ENCODE measurements around the gene BACE2. TPM values are rescaled to one million over a fixed set of nuclear protein-coding genes. Genes with fewer than 3 reads are reported as not detected.

BACE2 gene
- total and polyA plus RNA-seq, 4 donors: 1.7 to 16.7 (median 5.6) TPM

DNA sequence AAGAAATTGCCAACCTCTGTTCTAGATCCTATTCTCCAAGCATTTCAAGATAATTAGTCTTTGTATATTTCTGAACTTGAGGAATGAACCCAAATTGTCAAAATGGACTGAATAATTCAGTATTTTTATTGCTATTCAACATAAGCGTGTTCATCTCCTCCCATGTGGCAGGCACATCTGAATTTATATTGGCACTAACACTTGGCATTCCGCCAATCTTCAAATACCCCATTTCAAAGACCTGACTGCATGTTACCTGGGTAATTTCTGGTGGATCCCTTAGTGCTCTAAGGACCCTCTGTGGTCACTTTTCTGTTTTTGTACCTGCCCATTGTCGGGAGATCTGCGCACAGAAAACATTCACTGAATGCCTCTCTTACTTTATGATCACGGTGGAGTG is 66.6 kb downstream of the BACE2 start:
- Histone ChIP-seq H3K27ac (ENCODE audit: low read depth in 1 of 2, low read length in 2 of 2) (no peak overlapping the region), H3K36me3 (ENCODE audit: control insufficient read depth in 4 of 4, insufficient read depth in 3 of 4, low read depth in 1 of 4, low read length in 3 of 4) (no peaks in the 10 kb centered on the region), H3K27me3 (ENCODE audit: control insufficient read depth in 4 of 4, insufficient read depth in 4 of 4, low read length in 3 of 4) (no peaks in the 10 kb centered on the region), H3K9ac (ENCODE audit: low read depth in 1 of 2, low read length in 2 of 2) (no peak overlapping the region), H3K4me1 (ENCODE audit: control insufficient read depth in 4 of 4, insufficient read depth in 4 of 4, low read length in 3 of 4) (no peaks in the 10 kb centered on the region), H3K9me3 (ENCODE audit: control insufficient read depth in 4 of 4, low read length in 3 of 4) (no peaks in the 10 kb centered on the region), H3K4me3 (ENCODE audit: low read depth in 1 of 3, low read length in 3 of 3) (no peak overlapping the region)
- TF ChIP-seq GABPA (IDR thresholded peaks at IDR 0.05 in 1 of 2, conservative IDR thresholded peaks at IDR 0.05 in 1 of 2) (no peak), TAF1 (conservative IDR thresholded peaks at IDR 0.05) (no peak), HNF4A (conservative IDR thresholded peaks at IDR 0.05) (no peak), FOXA2 (IDR thresholded peaks at IDR 0.05) (no peak), REST (IDR thresholded peaks at IDR 0.05) (no peak), ZBTB33 (IDR thresholded peaks at IDR 0.05) (no peak), FOXA1 (IDR thresholded peaks at IDR 0.05) (no peak), NR2F2 (IDR thresholded peaks at IDR 0.05) (no peak), EGR1 (IDR thresholded peaks at IDR 0.05; ENCODE audit: low read depth in 2 of 2) (no peak), HNF4G (IDR thresholded peaks at IDR 0.05) (no peak), SP1 (IDR thresholded peaks at IDR 0.05) (no peak), YY1 (IDR thresholded peaks at IDR 0.05) (no peak)
- TF ChIP-seq, protein P1, sequence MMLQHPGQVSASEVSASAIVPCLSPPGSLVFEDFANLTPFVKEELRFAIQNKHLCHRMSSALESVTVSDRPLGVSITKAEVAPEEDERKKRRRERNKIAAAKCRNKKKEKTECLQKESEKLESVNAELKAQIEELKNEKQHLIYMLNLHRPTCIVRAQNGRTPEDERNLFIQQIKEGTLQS (IDR thresholded peaks at IDR 0.05): no peak
- TF ChIP-seq, protein P2, sequence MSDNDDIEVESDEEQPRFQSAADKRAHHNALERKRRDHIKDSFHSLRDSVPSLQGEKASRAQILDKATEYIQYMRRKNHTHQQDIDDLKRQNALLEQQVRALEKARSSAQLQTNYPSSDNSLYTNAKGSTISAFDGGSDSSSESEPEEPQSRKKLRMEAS (IDR thresholded peaks at IDR 0.05): no peak
- DNase-seq (ENCODE audit: low spot score): no peak
- WGBS: 69% methylated on average over 5 of the region's 5 CpGs

- 46% methylated on average over 3 of the region's 3 CpGs for WGBS
- H3K36me3 ChIP-seq (ENCODE audit: control insufficient read depth in 4 of 4, insufficient read depth in 3 of 4, low read depth in 1 of 4, low read length in 3 of 4): no peaks in the 10 kb centered on the region
- no peaks in the 10 kb centered on the region for H3K9me3 ChIP-seq (ENCODE audit: control insufficient read depth in 4 of 4, low read length in 3 of 4)
- TF ChIP-seq SP1 (IDR thresholded peaks at IDR 0.05): no peak
- no peak for TF ChIP-seq EGR1 (IDR thresholded peaks at IDR 0.05; ENCODE audit: low read depth in 2 of 2)
- TF ChIP-seq REST (IDR thresholded peaks at IDR 0.05): no peak
- TF ChIP-seq HNF4G (IDR thresholded peaks at IDR 0.05): no peak
- no peak for TF ChIP-seq JUND (IDR thresholded peaks at IDR 0.05)
- TF ChIP-seq FOXA1 (IDR thresholded peaks at IDR 0.05): no peak
- TF ChIP-seq, protein P3, sequence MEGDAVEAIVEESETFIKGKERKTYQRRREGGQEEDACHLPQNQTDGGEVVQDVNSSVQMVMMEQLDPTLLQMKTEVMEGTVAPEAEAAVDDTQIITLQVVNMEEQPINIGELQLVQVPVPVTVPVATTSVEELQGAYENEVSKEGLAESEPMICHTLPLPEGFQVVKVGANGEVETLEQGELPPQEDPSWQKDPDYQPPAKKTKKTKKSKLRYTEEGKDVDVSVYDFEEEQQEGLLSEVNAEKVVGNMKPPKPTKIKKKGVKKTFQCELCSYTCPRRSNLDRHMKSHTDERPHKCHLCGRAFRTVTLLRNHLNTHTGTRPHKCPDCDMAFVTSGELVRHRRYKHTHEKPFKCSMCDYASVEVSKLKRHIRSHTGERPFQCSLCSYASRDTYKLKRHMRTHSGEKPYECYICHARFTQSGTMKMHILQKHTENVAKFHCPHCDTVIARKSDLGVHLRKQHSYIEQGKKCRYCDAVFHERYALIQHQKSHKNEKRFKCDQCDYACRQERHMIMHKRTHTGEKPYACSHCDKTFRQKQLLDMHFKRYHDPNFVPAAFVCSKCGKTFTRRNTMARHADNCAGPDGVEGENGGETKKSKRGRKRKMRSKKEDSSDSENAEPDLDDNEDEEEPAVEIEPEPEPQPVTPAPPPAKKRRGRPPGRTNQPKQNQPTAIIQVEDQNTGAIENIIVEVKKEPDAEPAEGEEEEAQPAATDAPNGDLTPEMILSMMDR (IDR thresholded peaks at IDR 0.05; ENCODE audit: low read depth, low read length, missing input control): no peak
- TF ChIP-seq, protein P1 (IDR thresholded peaks at IDR 0.05): no peak
- TF ChIP-seq GABPA (IDR thresholded peaks at IDR 0.05 in 1 of 2, conservative IDR thresholded peaks at IDR 0.05 in 1 of 2): no peak
- H3K4me1 ChIP-seq (ENCODE audit: control insufficient read depth in 4 of 4, insufficient read depth in 4 of 4, low read length in 3 of 4): no peaks in the 10 kb centered on the region
- H3K27ac ChIP-seq (ENCODE audit: low read depth in 1 of 2, low read length in 2 of 2): no peak overlapping the region
- H3K9ac ChIP-seq (ENCODE audit: low read depth in 1 of 2, low read length in 2 of 2): no peak overlapping the region
- H3K27me3 ChIP-seq (ENCODE audit: control insufficient read depth in 4 of 4, insufficient read depth in 4 of 4, low read length in 3 of 4): no peaks in the 10 kb centered on the region
- H3K4me3 ChIP-seq (ENCODE audit: low read depth in 1 of 3, low read length in 3 of 3): no peak overlapping the region
- DNase-seq (ENCODE audit: low spot score): no peak
Observed at GRCh38 chr21:41235201-41235600, 67.2 kb downstream of the BACE2 start.

Data from liver (tissue), 9 donors.